MG63 (cell line): Measurements from ENCODE around the gene PTP4A2. TPM values are rescaled to one million over a fixed set of nuclear protein-coding genes. Genes with fewer than 3 reads are reported as not detected.

Experiments used
- DNase-seq: peaks from one replicate; pipeline ENCODE4 v3.0.0-alpha.2; 2020
- H3K27me3 ChIP-seq: fragments of 250-450 bp; sonication (Bioruptor Pico); 2 replicates; pipeline ENCODE4 v1.5.1; 2020; ENCODE audit warnings: mild to moderate bottlenecking, moderate library complexity
- H3K36me3 ChIP-seq: fragments of 250-450 bp; sonication (Bioruptor Pico); 2 replicates; pipeline ENCODE4 v1.5.1; 2020; ENCODE audit warnings: mild to moderate bottlenecking, moderate library complexity
- H3K4me3 ChIP-seq: fragments of 250-450 bp; sonication (Bioruptor Pico); 2 replicates; pipeline ENCODE4 v1.5.1; 2020; ENCODE audit warnings: mild to moderate bottlenecking, moderate library complexity
- H3K9me3 ChIP-seq: fragments of 250-450 bp; sonication (Bioruptor Pico); 2 replicates; pipeline ENCODE4 v1.5.1; 2020; ENCODE audit warnings: mild to moderate bottlenecking, moderate library complexity
- total RNA-seq: library from RNA; depleted of rRNA; stranded (reverse); fragments of >200 nt; shearing (Covaris generic); gene quantifications from 2 replicates; pipeline ENCODE4 v1.2.3, GENCODE V29; 2014; ENCODE audit warnings: low replicate concordance; rRNA removed

The PTP4A2 gene
- total RNA-seq, 1 experiment from 2014 or later = 321 TPM

DNA sequence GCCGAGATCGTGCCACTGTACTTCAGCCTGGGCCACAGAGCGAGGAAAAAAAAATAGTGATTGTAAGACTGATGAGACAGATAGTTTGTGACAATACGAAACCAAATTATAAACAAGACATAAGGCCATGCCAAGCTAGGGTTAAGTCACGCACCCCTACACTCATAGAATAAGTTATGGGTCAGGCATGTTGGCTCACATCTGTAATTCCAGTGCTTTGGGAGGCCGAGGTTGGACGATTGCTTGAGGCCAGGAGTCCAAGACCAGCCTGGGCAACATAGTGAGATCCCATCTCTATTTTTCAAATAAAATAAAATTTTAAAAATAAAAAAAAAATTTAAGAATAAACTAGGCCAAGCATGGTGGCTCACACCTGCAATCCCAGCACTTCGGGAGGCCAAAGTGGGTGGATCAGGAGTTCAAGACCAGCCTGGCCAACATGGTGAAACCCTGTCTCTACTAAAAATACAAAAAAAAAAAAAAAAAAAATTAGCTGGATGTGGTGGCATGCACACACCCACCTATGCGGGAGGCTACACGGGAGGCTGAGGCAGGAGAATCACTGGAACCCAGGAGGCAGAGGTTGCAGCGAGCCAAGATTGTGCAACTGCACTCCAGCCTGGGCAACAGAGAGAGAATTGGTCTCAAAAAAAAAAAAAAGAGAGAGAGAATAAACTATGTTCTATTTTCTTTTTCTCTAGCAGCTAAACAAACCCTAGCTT is 72.3 kb downstream of the PTP4A2 start:
- Histone ChIP-seq H3K27me3 (no peaks in the 10 kb centered on the region), H3K4me3 (no peak overlapping the region), H3K36me3 (no peaks in the 10 kb centered on the region), H3K9me3 (no peaks in the 10 kb centered on the region)
- no peak for DNase-seq

DNA sequence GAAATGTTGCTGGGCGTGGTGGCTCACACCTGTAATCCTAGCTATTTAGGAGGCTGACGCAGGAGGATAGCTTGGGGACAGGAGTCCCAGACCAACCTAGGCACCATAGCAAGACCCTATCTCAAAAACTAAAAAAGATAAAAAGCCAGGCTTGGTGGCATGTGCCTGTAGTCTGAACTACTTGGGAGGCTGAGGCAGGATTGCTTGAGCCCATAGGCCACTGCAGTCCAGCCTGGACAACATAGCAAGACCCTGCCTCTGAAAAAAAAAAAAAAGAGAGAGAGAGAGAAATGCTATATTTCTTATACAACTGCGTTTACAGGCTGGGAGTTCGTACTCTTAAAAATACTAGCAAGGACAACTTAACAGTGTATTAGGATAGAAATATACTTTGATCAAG is 76.1 kb downstream of the PTP4A2 start:
- Histone ChIP-seq H3K9me3 (no peaks in the 10 kb centered on the region), H3K36me3 (no peaks in the 10 kb centered on the region), H3K27me3 (no peaks in the 10 kb centered on the region), H3K4me3 (no peak overlapping the region)
- no peak for DNase-seq

DNA sequence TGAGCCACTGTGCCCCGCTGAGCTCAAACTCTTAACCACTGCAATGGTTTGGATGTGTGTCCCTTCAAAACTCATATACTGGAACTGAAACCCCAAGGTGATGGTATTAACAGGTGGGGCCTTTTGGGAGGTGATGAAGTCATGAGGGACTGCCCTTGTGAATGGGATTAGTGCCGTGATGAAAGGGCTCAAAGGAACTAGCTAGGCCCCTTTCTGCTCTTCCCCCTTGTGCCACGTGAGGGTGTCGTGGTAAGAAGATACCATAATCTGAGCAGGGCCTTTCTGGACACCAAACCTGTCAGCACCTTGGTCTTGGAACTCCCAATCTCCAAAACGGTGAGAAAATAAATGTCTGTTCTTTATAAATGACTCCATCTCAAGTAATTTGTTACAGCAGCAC is 76.8 kb downstream of the PTP4A2 start:
- no peaks in the 10 kb centered on the region for H3K36me3 ChIP-seq
- H3K9me3 ChIP-seq = no peaks in the 10 kb centered on the region
- no peak for DNase-seq
- H3K27me3 ChIP-seq = no peaks in the 10 kb centered on the region
- H3K4me3 ChIP-seq = no peak overlapping the region

- no peaks in the 10 kb centered on the region for H3K27me3 ChIP-seq
- H3K4me3 ChIP-seq = no peak overlapping the region
- no peak for DNase-seq
- no peaks in the 10 kb centered on the region for H3K36me3 ChIP-seq
- H3K9me3 ChIP-seq = no peaks in the 10 kb centered on the region
These were observed 77.6 kb downstream of the PTP4A2 start for GRCh38 chr1:31860581-31860980.

DNA sequence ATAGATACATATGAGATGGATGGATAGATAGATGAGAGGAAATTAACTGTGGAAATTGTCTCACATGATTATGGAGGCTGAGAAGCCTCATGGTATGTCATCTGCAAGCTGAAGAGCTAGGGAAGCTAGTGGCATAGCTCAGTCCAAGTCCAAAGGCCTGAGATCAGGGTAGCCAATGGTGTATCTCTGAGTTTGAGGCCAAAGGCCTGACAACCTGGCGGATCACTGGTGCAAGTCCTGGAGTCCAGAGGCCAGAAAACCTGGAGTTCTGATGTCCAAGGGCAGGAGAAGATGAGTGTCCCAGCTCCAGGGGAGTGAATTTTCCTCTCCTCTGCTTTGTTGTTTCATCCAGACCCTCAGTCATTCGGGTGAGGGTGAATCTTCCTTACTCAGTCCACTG is 78.4 kb downstream of the PTP4A2 start:
- no peak for DNase-seq
- Histone ChIP-seq H3K9me3 (no peaks in the 10 kb centered on the region), H3K36me3 (no peaks in the 10 kb centered on the region), H3K4me3 (no peak overlapping the region), H3K27me3 (no peaks in the 10 kb centered on the region)

DNA sequence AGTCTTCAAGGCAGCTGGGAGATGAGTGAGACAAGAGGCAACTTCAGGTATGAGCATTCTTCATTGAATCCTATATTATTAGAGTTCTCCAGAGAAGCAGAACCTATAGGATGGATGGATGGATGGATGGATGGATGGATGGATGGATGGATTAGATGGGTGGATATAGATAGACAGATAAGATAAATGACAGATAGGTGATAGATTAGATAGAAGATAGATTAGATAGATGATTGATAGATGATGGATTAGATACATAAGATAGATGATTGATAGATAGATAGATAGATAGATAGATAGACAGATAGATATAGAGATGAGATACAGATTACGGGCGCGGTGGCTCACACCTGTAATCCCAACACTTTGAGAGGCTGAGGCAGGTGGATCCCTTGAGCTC is 79.1 kb downstream of the PTP4A2 start:
- H3K36me3 ChIP-seq = no peaks in the 10 kb centered on the region
- H3K4me3 ChIP-seq = no peak overlapping the region
- H3K27me3 ChIP-seq = no peaks in the 10 kb centered on the region
- H3K9me3 ChIP-seq = no peaks in the 10 kb centered on the region
- DNase-seq = no peak

- DNase-seq = no peak
- Histone ChIP-seq H3K9me3 (no peaks in the 10 kb centered on the region), H3K27me3 (no peaks in the 10 kb centered on the region), H3K36me3 (no peaks in the 10 kb centered on the region), H3K4me3 (no peak overlapping the region)
These were observed 80.3 kb downstream of the PTP4A2 start for GRCh38 chr1:31857863-31858262.

Other genes starting within 250 kb of the PTP4A2 start
- gene COL16A1, start 234.4 kb downstream of the PTP4A2 start, total RNA-seq = 156 and 192 TPM in 2 replicates
- 3.4 and 8.5 TPM in 2 replicates for gene ADGRB2, start 174.0 kb downstream of the PTP4A2 start, total RNA-seq
- gene SPOCD1, start 122.3 kb downstream of the PTP4A2 start, total RNA-seq = 27.6 and 32.3 TPM in 2 replicates
- 123 and 150 TPM in 2 replicates for gene KHDRBS1, start 75.5 kb upstream of the PTP4A2 start, total RNA-seq
- gene TMEM39B, start 134.6 kb upstream of the PTP4A2 start, total RNA-seq = 7.3 and 13.0 TPM in 2 replicates
- 38.6 and 43.0 TPM in 2 replicates for gene KPNA6, start 169.7 kb upstream of the PTP4A2 start, total RNA-seq
- 78.6 and 87.6 TPM in 2 replicates for gene TXLNA, start 241.3 kb upstream of the PTP4A2 start, total RNA-seq